Left kidney (tissue), 2 donors: ENCODE data around the gene COL6A6. TPM values are rescaled to one million over a fixed set of nuclear protein-coding genes. Genes with fewer than 3 reads are reported as not detected.
A peak's percentile ranks its signal among the peaks of the same experiment; 100 is the strongest.
"Not testable (repeated sequence)": the region's sequence is repeated elsewhere in the genome, so short reads cannot be mapped to it uniquely, and the experiment has no call there.

Experiments
- DNase-seq: peaks from one replicate; pipeline ENCODE4 v3.0.0-alpha.2; 2013
- polyA plus RNA-seq: library from polyadenylated mRNA; unstranded; fragments of 120-200 nt; gene quantifications from one replicate; pipeline ENCODE4 v1.2.1, GENCODE V29; 2013; ENCODE audit not compliant: insufficient read length

Gene COL6A6
- polyA plus RNA-seq, 1 donor: 2.9 TPM

DNA sequence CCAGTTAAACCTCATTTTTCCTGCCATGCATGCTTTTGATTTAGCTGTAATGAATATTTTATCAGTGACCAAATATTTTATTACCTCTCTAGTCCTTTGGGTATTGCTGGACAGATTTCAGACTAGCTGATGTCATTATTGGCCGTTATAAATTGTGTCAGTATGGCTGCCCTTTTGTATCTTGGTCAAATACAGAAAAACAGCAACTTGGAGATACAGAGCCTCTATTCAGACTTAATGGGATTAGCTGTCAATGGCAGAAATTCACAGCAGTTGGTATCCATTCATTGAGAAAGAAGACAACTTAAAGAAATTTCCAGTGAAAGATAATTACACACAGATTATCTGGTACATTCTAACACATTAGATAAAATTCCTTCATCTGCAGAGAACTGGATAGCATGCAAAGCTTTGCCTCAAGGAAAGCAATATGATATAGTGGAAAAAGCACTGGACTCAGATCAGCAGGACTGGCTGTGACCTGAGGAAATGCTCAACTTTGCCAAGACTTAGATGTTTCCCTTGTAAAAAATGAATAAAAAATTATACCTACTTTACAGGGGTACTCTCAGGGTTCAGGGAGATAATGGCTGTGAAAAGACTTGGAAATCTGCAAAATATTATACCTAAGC is 20.8 kb downstream of the COL6A6 start:
- no peak for DNase-seq

- DNase-seq: peak; percentile 38
These were observed 22.0 kb downstream of the COL6A6 start for GRCh38 chr3:130539005-130539404.

- no peak for DNase-seq
These were observed 26.3 kb downstream of the COL6A6 start for GRCh38 chr3:130543322-130543721.

- no peak for DNase-seq
These were observed 30.1 kb downstream of the COL6A6 start for GRCh38 chr3:130546920-130547679.

DNA sequence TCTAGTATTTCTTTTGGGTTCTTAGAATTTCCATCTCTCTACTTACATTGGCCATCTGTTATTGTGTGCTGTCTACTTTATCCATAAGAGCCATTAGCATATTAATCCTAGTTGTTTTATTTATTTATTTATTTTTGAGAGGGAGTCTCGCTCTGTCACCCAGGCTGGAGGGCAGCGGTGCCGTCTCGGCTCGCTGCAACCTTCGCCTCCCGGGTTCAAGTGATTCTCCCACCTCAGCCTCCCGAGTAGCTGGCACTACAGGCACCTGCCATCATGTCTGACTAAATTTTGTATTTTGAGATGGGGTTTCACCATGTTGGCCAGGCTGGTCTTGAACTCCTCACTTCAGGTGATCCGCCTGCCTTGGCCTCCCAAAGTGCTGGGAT is 30.7 kb downstream of the COL6A6 start:
- DNase-seq: not testable (repeated sequence)

DNA sequence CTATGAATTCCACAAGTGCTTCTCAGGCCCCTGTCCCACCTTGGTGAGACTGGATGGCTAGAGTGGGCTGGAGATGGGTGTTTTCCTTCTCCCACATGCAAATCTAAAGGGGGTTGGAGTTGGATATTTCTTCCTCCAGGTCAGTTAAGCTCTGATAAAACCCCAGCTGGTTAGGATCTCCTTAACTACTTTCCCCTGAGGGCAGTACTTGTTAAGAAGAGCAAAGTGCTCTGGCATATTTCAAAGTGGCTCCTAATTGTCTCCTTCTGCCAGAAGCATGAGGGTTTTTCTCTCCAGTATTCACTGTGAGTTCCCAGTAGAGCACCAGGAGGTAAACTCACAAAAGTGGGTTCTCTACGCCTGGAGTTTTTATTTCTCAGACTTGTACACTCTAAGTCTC is 31.4 kb downstream of the COL6A6 start:
- no peak for DNase-seq

DNA sequence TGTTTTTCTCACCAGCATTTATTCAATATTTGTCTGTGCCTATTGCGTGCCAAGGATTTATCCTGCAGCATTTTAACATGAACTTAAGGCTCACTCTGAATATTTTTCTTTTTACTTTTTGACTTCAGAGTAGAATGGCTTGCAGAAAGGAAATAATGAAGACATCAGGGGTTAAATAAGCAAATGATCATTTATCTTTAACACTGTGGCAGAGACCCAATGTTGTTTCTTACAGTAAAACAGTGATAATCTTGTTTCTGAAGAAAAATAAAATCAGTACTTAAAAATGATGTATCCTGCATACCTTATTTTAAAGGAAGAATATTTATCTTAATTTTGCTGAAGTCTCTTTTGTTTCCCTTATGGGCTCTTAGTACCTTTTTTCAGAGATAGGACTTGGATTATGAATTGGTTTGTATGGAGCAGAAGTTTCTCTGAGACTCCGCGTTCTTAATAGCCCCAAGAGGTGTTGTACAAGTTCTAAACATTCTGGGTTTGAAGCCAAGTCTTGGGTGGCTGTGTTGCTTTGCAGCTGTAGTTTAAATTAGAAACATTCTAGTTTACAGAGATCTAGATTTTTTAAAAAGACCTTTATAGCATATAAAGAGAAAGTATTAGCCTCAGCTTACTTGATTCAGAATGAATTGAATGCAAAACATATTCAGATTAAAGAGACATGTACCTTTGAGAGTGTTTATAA is 40.5 kb downstream of the COL6A6 start:
- no peak for DNase-seq

- DNase-seq: no peak
These were observed 41.4 kb downstream of the COL6A6 start for GRCh38 chr3:130558366-130558765.

GRCh38 chr3:130565224-130565623 is 48.2 kb downstream of the COL6A6 start:
- no peak for DNase-seq

Other genes starting within 250 kb of the COL6A6 start
- 0.07 TPM for gene COL6A5, start 171.5 kb upstream of the COL6A6 start, polyA plus RNA-seq
- gene PIK3R4, start 229.7 kb downstream of the COL6A6 start, polyA plus RNA-seq: 62.7 TPM